ENCODE measurements around the gene VSTM1.

Gene VSTM1

DNA sequence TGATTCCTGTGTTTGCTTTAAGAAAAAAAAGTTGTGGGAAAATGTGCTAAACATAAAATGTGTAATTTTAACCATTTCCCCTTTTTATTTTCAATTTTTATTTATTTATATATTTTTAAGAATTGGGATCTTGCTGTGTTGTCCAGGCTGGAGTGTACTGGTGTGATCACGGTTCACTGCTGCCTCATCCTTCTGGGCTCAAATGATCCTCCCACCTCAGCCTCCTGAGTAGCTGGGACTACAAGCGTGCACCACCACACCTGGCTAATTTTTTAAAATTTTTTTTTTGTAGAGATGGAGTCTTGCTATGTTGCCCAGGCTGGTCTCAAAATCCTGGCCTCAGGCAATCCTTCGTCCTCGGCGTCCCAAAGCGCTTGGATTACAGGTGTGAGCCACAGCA lies 53.2 kb downstream of the VSTM1 start:
- no peak for DNase-seq (ENCODE audit: low read depth)

- DNase-seq (ENCODE audit: low read depth) = no peak
These were observed 54.3 kb downstream of the VSTM1 start for GRCh38 chr19:54009440-54009839.

GRCh38 chr19:54002495-54003315 lies 61.0 kb downstream of the VSTM1 start:
- no peak for DNase-seq (ENCODE audit: low read depth)

DNA sequence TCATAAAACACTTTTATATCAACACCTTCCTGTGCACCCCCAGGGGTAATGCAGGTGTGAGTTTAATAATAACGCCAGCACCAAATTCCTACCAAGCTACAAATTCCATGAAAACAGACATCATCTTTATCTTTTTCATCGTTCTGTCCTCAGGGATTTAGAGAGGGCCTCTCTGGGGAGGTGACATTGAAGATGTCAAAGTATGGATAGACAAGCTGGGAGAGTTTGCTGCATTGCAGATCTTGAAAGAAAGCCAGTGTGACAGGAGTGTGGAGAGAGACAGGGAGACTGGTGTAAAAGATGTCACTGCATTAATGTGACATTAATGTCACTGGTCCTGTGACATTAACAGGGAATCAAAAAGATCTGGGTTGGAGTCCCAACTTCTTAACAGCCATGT lies 62.2 kb downstream of the VSTM1 start:
- no peak for DNase-seq (ENCODE audit: low read depth)

DNA sequence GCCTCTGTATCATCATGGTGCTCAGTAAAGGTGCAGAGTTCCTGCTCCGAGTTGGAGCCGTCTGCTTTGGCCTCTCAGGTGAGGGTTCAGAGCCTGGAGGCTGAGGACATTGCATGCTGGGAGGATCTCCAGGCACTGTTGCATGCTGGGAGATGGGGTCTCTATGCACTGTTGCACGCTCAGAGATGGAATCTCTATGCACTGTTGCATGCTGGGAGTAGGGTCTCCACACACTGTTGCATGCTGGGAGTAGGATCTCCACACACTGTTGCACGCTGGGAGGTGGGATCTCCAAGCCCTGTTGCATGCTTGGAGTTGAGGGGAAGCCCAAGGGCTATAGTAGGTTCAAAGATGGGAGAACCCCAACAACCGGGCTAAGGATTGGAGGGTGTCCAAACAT lies 64.0 kb downstream of the VSTM1 start:
- DNase-seq (ENCODE audit: low read depth) = no peak

- no peak for DNase-seq (ENCODE audit: low read depth)
These were observed 65.5 kb downstream of the VSTM1 start for GRCh38 chr19:53998223-53998622.

- DNase-seq (ENCODE audit: low read depth) = no peak
These were observed 68.9 kb downstream of the VSTM1 start for GRCh38 chr19:53994811-53995210.

- DNase-seq (ENCODE audit: low read depth) = no peak
These were observed 70.2 kb downstream of the VSTM1 start for GRCh38 chr19:53993448-53993847.

GRCh38 chr19:53992815-53993214 lies 70.9 kb downstream of the VSTM1 start:
- DNase-seq (ENCODE audit: low read depth) = no peak

DNA sequence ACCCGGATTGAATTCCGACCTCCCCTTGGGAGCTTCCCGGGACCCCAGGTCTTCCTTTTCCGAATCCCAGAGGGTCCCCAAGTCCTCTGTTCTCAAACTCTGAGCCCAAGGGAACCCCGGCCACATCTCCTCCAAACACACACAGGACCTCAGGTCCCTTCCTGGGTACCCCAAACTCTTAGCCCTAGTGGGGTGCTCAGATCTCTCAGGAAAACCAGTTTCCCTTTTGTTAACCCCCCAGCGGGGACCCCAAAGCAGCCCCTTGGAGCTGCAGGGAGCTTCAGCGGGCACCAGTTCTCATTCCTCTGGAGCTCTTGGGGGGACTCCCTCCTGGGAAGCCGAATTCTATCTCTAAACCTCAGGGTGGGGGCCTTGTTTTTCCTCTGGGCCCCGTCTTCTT lies 71.5 kb downstream of the VSTM1 start:
- no peak for DNase-seq (ENCODE audit: low read depth)

DNA sequence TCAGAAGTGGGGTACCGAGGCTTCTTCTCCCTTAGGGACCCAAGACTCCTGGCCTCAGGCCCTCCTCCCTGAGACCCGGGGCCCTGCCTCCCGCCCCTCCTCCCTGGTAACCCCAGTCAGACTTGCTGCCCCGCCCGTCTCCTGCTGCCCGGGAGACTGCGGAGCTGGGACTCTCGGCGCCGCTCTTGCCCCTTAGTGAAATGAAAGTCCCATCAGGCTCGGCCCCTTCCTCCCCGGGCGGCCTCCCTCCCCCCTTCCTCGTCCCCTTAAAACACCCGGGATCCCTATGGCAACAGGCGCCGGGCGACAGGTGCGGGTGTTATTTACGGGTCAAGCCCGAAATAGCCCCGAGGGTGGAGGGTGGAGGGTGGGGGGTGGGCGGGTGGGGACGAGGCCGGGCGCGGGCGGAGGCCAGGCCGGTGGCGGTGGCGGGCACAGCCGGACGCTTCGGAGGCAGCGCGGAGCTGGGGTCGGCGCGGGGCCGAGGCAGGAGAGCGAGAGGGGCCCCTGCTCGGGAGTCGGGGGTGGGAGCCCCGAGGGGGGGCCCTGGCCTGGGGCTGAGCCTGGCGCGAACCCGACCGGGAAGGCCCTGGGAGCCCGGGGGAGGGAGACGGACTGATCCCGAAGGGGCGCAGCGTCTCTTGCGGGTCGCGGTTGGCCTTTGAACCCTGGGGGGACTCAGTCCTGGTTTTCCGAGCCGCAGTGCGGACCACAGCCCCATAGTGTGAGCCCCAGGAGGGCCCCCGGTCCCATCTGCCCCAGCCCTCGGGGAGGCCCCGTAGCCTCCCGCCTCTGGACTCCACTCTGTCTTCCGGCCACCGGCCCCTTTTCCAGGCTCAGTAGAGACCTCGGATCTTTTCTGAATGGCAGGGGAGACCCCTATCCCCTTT lies 72.2 kb downstream of the VSTM1 start, which contains the start of gene CACNG6:
Gene CACNG6, plus strand, starts transcription at position 414 of the 890 bp plus-strand sequence. CDS start 1,241 bp downstream, outside the sequence.
- DNase-seq (ENCODE audit: low read depth) = no peak
